GM19467 (cell line): ENCODE data around the gene UBR3.
"Not testable (repeated sequence)": the region's sequence is repeated elsewhere in the genome, so short reads cannot be mapped to it uniquely, and the experiment has no call there.

Experiments
- ATAC-seq: cut with Tn5 transposase; IDR thresholded peaks from one replicate; pipeline ENCODE4 v1.9.1; 2021; ENCODE audit warnings: mild to moderate bottlenecking, moderate library complexity; ENCODE audit not compliant: unreplicated experiment

The UBR3 gene, protein sequence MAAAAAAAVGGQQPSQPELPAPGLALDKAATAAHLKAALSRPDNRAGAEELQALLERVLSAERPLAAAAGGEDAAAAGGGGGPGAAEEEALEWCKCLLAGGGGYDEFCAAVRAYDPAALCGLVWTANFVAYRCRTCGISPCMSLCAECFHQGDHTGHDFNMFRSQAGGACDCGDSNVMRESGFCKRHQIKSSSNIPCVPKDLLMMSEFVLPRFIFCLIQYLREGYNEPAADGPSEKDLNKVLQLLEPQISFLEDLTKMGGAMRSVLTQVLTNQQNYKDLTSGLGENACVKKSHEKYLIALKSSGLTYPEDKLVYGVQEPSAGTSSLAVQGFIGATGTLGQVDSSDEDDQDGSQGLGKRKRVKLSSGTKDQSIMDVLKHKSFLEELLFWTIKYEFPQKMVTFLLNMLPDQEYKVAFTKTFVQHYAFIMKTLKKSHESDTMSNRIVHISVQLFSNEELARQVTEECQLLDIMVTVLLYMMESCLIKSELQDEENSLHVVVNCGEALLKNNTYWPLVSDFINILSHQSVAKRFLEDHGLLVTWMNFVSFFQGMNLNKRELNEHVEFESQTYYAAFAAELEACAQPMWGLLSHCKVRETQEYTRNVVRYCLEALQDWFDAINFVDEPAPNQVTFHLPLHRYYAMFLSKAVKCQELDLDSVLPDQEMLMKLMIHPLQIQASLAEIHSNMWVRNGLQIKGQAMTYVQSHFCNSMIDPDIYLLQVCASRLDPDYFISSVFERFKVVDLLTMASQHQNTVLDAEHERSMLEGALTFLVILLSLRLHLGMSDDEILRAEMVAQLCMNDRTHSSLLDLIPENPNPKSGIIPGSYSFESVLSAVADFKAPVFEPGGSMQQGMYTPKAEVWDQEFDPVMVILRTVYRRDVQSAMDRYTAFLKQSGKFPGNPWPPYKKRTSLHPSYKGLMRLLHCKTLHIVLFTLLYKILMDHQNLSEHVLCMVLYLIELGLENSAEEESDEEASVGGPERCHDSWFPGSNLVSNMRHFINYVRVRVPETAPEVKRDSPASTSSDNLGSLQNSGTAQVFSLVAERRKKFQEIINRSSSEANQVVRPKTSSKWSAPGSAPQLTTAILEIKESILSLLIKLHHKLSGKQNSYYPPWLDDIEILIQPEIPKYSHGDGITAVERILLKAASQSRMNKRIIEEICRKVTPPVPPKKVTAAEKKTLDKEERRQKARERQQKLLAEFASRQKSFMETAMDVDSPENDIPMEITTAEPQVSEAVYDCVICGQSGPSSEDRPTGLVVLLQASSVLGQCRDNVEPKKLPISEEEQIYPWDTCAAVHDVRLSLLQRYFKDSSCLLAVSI (N-terminal part only)

GRCh38 chr2:169827272-169828140 is at the start of gene UBR3:
UBR3 (plus strand) TSS chr2:169827454; CDS start chr2:169827508, 54 bp downstream.
- peak; percentile 76 for ATAC-seq

DNA sequence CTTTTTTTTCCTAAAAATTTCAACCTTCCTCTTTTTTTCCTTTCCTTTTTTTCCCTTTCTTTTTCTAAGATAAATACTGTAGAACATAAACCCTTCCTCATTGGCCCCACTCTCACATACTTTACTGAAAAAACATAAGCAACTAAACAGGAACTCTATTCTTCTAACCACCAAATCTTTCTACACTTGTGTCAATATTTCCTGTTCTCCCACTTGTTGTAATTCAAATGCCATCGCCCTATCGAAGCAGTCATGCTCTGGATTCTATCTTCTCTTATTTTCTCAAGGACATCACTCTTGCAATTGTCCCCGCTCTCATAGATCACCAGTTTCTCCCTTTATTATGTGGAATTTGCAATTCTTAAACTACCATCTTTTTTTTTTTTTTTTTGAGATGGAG is 48.8 kb upstream of the UBR3 start:
- ATAC-seq: no peak

- no peak for ATAC-seq
Measured at GRCh38 chr2:169781249-169782013, 45.8 kb upstream of the UBR3 start.

DNA sequence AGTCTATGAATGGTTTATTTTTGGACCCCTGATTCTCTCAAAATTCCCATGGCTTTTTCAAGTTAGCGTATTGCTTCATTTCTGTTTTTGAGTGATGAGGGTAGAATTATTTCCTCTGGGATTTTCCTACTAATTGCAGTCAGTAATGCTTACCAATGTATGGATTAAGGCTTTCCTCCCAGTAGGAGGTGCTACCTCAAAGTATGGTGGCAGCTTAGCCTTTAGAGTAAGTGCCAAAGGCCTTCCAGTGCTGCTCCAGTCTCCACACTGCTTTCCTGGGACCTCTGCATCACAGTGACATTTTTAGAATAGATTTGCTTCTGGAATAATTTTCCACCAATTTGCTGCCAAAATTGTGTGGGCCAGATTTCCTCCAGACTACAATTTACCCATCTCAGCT is 44.7 kb upstream of the UBR3 start:
- no peak for ATAC-seq

DNA sequence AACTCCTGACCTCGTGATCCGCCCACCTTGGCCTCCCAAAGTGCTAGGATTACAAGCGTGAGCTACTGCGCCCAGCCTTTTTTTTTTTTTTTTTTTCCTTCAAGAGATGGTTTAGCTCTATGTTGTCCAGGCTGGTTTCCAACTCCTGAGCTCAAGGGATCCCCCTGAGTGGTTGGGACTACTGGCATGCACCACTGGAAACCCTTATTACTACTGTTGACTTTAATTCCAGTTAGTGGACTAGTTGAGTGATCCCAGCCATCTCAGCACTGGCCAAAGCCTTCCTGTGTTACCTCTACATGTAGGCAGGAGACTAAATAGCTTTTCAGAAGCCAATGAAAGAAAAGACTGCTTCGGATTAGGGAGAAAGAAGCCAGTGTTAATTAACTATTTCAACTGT is 36.7 kb upstream of the UBR3 start:
- no peak for ATAC-seq

- ATAC-seq: no peak
Measured at GRCh38 chr2:169795181-169795580, 32.1 kb upstream of the UBR3 start.

- ATAC-seq: no peak
Measured at GRCh38 chr2:169796441-169796840, 30.8 kb upstream of the UBR3 start.

GRCh38 chr2:169797601-169798000 is 29.7 kb upstream of the UBR3 start:
- ATAC-seq: no peak

DNA sequence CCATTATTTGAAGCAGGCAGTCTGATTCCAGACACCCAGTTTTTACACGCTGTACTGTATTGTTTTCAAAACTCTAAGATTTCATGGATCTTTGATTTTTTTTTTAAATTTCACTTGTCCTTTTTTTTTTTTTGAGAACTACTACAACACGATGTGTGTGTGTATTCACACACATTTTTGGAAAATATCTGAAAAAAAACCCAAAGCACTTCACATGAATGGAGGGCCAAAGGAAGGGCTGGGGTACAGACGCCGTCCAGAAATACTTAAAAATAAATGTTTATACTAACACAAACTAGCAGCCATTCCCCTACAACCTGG is 28.9 kb upstream of the UBR3 start:
- no peak for ATAC-seq

- ATAC-seq: peak; percentile 93
Measured at GRCh38 chr2:169798718-169799592, 28.3 kb upstream of the UBR3 start, which contains the start of gene SSB. SSB (plus strand) TSS chr2:169798871; CDS start chr2:169800961, 2,090 bp downstream.

- no peak for ATAC-seq
Measured at GRCh38 chr2:169803480-169803879, 23.8 kb upstream of the UBR3 start.

GRCh38 chr2:169806586-169806985 is 20.7 kb upstream of the UBR3 start:
- no peak for ATAC-seq

GRCh38 chr2:169808221-169808620 is 19.0 kb upstream of the UBR3 start:
- ATAC-seq: no peak

DNA sequence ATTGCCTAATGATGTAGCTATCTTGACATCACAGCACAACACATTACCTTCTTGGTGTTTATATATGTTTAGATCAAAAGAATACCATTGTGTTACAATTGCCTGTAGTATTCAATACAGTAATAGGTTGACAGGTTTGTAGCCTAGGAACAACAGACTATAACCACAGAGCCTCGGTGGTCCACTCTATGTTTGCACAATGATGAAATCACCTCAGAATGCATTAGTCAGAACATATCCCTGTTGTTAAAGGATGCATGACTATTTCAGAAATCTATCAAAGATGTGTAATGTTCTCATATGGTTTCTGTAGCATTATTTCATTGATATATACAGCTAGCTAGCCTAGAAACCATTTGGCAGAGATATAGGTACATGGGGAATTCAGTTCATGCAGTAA is 11.4 kb upstream of the UBR3 start:
- no peak for ATAC-seq

DNA sequence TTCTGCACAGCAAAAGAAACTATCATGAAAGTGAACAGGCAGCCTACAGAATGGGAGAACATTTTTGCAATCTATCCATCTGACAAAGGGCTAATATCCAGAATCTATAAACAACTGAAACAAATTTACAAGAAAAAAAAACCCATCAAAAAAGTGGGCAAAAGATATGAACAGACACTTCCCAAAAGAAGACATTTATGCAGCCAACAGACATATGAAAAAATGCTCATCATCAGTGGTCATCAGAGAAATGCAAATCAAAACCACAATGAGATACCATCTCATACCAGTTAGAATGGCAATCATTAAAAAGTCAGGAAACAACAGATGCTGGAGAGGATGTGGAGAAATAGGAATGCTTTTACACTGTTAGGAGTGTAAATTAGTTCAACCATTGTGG is 10.3 kb upstream of the UBR3 start:
- not testable (repeated sequence) for ATAC-seq

DNA sequence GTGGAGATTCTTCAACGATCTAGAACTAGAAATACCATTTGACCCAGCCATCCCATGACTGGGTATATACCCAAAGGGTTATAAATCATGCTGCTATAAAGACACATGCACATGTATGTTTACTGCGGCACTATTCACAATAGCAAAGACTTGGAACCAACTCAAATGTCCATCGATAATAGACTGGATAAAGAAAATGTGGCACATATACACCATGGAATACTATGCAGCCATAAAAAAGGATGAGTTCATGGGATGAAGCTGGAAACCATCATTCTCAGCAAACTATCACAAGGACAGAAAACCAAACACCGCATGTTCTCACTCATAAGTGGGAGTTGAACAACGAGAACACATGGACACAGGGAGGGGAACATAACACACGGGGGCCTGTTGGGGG is 9.9 kb upstream of the UBR3 start:
- not testable (repeated sequence) for ATAC-seq

GRCh38 chr2:169818241-169818640 is 9.0 kb upstream of the UBR3 start:
- no peak for ATAC-seq

GRCh38 chr2:169819106-169819505 is 8.1 kb upstream of the UBR3 start:
- no peak for ATAC-seq
